A549 (cell line): ENCODE data around the gene CUX1. TPM values are rescaled to one million over a fixed set of nuclear protein-coding genes. Genes with fewer than 3 reads are reported as not detected.

Source experiments
- ATAC-seq, 2 experiments: fragments of 200-7000 bp in 1 of 2; fragments of >200 bp in 1 of 2; cut with Nextera tagmentation in 1 of 2; cut with Tn5 transposase in 1 of 2; 3 replicates each; pipeline versions ENCODE4 v1.8.0 to v1.9.1; 2018 to 2020; ENCODE audit warnings: mild to moderate bottlenecking in 1 of 2, moderate library complexity in 1 of 2
- CTCF ChIA-PET: fragments of 300-600 bp; sonication (Branson Sonifier 250); formaldehyde crosslinking; extraction: SDS; loops from one replicate; lab custom pipeline; 2021; ENCODE audit warnings: antibody characterized with exemption, inconsistent platforms; lab: Yijun Ruan, JAX
- POLR2A ChIA-PET: fragments of 350-600 bp; formaldehyde crosslinking; extraction: SDS; loops from one replicate; lab custom pipeline; 2021; ENCODE audit warnings: antibody characterized with exemption, inconsistent platforms; lab: Yijun Ruan, JAX
- DNase-seq, 2 experiments: peaks; one replicate each; pipeline versions ENCODE4 v3.0.0 to v3.0.0-alpha.2; 2011 to 2016; ENCODE audit warnings: low read depth in 1 of 2, low spot score in 1 of 2
- FAIRE-seq: peaks from 2 replicates; lab custom pipeline; 2011; peaks lifted over from hg19 to GRCh38; lab: Jason Lieb, UNC
- H3K27ac ChIP-seq, 2 experiments: fragments of >200 bp; sonication (Bioruptor Twin); formaldehyde crosslinking; 3 replicates each; pipeline ENCODE4 v1.5.1; 2016 to 2017
- H3K4me1 ChIP-seq: fragments of >200 bp; sonication (Bioruptor Twin); formaldehyde crosslinking; 3 replicates; pipeline ENCODE4 v1.6.1; 2016
- H3K4me2 ChIP-seq: fragments of >200 bp; sonication (Bioruptor Twin); formaldehyde crosslinking; 3 replicates; pipeline ENCODE4 v1.6.1; 2016
- H3K4me3 ChIP-seq: fragments of >200 bp; sonication (Bioruptor Twin); formaldehyde crosslinking; 3 replicates; pipeline ENCODE4 v1.5.1; 2016
- H3K9me3 ChIP-seq: fragments of >200 bp; sonication (Bioruptor Twin); formaldehyde crosslinking; 3 replicates; pipeline ENCODE4 v1.6.1; 2016
- BHLHE40 ChIP-seq: IDR thresholded peaks from 2 replicates; pipeline ENCODE4 v1.6.1; 2012; ENCODE audit warnings: low read depth, low read length, inconsistent platforms
- CBX8 ChIP-seq: fragments of 200-600 bp; sonication (generic); IDR thresholded peaks from 2 replicates; pipeline ENCODE4 v1.6.1; 2016
- CEBPB ChIP-seq, 2 experiments: fragments of >200 bp in 1 of 2; sonication (Bioruptor Twin) in 1 of 2; formaldehyde crosslinking in 1 of 2; IDR thresholded peaks; 2 replicates each; pipeline ENCODE4 v1.6.1; 2012 to 2016
- FOSB ChIP-seq: fragments of 250-450 bp; sonication (Bioruptor Pico); IDR thresholded peaks from 2 replicates; pipeline ENCODE4 v1.5.0; 2020; ENCODE audit warnings: mild to moderate bottlenecking, moderate library complexity
- HOXA7 ChIP-seq: fragments of 250-450 bp; sonication (Bioruptor Pico); IDR thresholded peaks from 2 replicates; pipeline ENCODE4 v1.5.0; 2020; ENCODE audit warnings: mild to moderate bottlenecking, moderate library complexity
- HOXB13 ChIP-seq: fragments of 250-450 bp; sonication (Bioruptor Pico); IDR thresholded peaks from 2 replicates; pipeline ENCODE4 v1.5.0; 2020; ENCODE audit warnings: low read depth, mild to moderate bottlenecking, moderate library complexity
- KDM1A ChIP-seq: fragments of 200-600 bp; sonication (generic); IDR thresholded peaks from 2 replicates; pipeline ENCODE4 v1.6.1; 2016; ENCODE audit warnings: low read depth, mild to moderate bottlenecking
- MAFK ChIP-seq: fragments of 450-650 bp; IDR thresholded peaks from 2 replicates; pipeline ENCODE4 v1.6.1; 2014; ENCODE audit not compliant: partially characterized antibody
- NPAS2 ChIP-seq: fragments of 250-450 bp; sonication (Bioruptor Pico); IDR thresholded peaks from 2 replicates; pipeline ENCODE4 v1.8.0; 2022; ENCODE audit warnings: mild to moderate bottlenecking, moderate library complexity, borderline replicate concordance
- RCOR1 ChIP-seq: fragments of 150-350 bp; IDR thresholded peaks from 2 replicates; pipeline ENCODE4 v1.6.1; 2014; ENCODE audit warnings: antibody characterized with exemption, low read length, low read depth
- SMC3 ChIP-seq: fragments of >200 bp; sonication (Bioruptor Twin); formaldehyde crosslinking; IDR thresholded peaks from 3 replicates; pipeline ENCODE4 v1.6.1; 2018; ENCODE audit warnings: inconsistent platforms
- WGBS: methylation state at CpG from one replicate; pipeline ENCODE4 v1.1.6; 2017; ENCODE audit errors: missing lambda C conversion rate; 5-methylcytosine and 5-hydroxymethylcytosine counted together
- polyA minus RNA-seq: library from RNA; depleted of rRNA, polyadenylated mRNA; stranded (reverse); fragments of >200 nt; gene quantifications from 2 replicates; pipeline ENCODE4 v1.2.3, GENCODE V29; 2011; rRNA and poly(A)+ RNA removed
- polyA plus RNA-seq, 4 experiments: library from polyadenylated mRNA; depleted of rRNA in 3 of 4; stranded (reverse); fragments of >200 nt; fragmentation: RNase III in 1 of 4; extraction: RNeasy Plus Mini Kit Qiagen cat#74134 plus additional on column Dnase treatment in 1 of 4; gene quantifications; 2 replicates in 3 of 4; 3 replicates in 1 of 4; pipeline ENCODE4 v1.2.3, GENCODE V29; 2011 to 2017
- TF ChIP-seq, protein P1 (sequence below): fragments of >200 bp; sonication (Bioruptor Twin); formaldehyde crosslinking; IDR thresholded peaks from 3 replicates; pipeline ENCODE4 v1.6.1; 2016
- TF ChIP-seq, protein P2 (sequence below): fragments of 200-600 bp; sonication (generic); IDR thresholded peaks from 2 replicates; pipeline ENCODE4 v1.6.1; 2016; ENCODE audit warnings: antibody characterized with exemption, mild to moderate bottlenecking, moderate library complexity
- TF ChIP-seq, protein P3 (sequence below): IDR thresholded peaks from 2 replicates; pipeline ENCODE4 v1.6.1; 2012; ENCODE audit warnings: low read depth, borderline replicate concordance

Gene CUX1, protein sequence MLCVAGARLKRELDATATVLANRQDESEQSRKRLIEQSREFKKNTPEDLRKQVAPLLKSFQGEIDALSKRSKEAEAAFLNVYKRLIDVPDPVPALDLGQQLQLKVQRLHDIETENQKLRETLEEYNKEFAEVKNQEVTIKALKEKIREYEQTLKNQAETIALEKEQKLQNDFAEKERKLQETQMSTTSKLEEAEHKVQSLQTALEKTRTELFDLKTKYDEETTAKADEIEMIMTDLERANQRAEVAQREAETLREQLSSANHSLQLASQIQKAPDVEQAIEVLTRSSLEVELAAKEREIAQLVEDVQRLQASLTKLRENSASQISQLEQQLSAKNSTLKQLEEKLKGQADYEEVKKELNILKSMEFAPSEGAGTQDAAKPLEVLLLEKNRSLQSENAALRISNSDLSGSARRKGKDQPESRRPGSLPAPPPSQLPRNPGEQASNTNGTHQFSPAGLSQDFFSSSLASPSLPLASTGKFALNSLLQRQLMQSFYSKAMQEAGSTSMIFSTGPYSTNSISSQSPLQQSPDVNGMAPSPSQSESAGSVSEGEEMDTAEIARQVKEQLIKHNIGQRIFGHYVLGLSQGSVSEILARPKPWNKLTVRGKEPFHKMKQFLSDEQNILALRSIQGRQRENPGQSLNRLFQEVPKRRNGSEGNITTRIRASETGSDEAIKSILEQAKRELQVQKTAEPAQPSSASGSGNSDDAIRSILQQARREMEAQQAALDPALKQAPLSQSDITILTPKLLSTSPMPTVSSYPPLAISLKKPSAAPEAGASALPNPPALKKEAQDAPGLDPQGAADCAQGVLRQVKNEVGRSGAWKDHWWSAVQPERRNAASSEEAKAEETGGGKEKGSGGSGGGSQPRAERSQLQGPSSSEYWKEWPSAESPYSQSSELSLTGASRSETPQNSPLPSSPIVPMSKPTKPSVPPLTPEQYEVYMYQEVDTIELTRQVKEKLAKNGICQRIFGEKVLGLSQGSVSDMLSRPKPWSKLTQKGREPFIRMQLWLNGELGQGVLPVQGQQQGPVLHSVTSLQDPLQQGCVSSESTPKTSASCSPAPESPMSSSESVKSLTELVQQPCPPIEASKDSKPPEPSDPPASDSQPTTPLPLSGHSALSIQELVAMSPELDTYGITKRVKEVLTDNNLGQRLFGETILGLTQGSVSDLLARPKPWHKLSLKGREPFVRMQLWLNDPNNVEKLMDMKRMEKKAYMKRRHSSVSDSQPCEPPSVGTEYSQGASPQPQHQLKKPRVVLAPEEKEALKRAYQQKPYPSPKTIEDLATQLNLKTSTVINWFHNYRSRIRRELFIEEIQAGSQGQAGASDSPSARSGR (N-terminal part only)
- polyA plus RNA-seq (2011; rRNA removed): 32.7 and 34.9 TPM in 2 replicates
- 37.6 and 46.3 TPM in 2 replicates for polyA plus RNA-seq (2012; cell fraction: cytosol; rRNA removed)
- polyA plus RNA-seq (2012; cell fraction: nucleus; rRNA removed): 33.9 and 40.4 TPM in 2 replicates
- 32.5 to 35.3 TPM (median 33.4 TPM) in 3 replicates for polyA plus RNA-seq (2017; fragmentation: RNase III; extraction: RNeasy Plus Mini Kit Qiagen cat#74134 plus additional on column Dnase treatment)
- polyA minus RNA-seq: 40.4 and 47.0 TPM in 2 replicates

DNA sequence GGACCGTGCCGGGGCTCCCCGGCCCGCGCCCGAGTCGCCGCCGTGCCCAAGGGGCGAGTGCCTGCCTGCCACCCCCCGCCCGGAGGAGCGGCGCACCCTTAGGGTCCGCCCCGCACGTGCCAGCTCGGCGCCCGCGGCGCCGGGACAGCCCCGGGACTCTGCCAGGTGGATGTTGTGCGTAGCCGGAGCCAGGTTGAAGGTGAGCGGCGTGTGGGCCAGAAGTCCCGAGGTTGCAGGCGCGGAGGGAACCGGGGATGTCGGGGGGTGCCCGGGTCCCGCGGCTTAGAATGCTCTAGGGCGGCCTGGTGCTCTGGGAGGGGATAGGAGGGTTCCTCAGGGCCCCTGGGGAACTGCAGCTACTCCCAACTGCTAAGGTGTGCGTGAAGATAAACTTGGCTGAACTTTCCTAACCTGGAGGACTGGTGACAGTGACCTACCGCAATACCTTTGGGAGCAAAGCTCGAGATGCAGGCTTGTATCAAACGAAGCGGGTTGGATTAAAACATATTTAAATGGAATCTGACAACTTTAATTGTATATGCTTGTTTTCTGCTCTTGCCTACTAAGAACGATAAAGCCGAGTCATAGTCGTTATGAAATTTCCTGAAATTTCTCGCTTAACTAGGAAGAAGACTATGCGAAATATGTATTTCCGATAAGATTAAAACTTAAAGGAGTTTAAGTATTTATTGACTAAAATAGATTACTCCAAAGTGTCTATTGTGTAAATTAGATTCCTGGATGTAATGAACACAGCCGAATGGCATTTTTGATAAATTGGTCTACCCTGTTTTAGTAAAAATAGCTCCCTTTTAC lies at the start of gene CUX1:
TSS of gene CUX1 (plus strand) at position 156 of the 816 bp plus-strand sequence. CDS start at position 170, 14 bp downstream.
- peak within 1 kb of the TSS; percentile 92 for H3K4me3 ChIP-seq
- H3K4me2 ChIP-seq: peak within 1 kb of the TSS; percentile 65
- FAIRE-seq (no peak), DNase-seq (peak; percentile 60 to 63), ATAC-seq (peak; percentile 14 to 62; a peak in 5 of 6 replicates)
- no peak for TF ChIP-seq NPAS2 (CRISPR knock-in tag)
- TF ChIP-seq MAFK: peak; percentile 37
- no peak for TF ChIP-seq RCOR1
- no peak for TF ChIP-seq KDM1A
- peak; percentile 59 for TF ChIP-seq BHLHE40
- TF ChIP-seq, protein P1, sequence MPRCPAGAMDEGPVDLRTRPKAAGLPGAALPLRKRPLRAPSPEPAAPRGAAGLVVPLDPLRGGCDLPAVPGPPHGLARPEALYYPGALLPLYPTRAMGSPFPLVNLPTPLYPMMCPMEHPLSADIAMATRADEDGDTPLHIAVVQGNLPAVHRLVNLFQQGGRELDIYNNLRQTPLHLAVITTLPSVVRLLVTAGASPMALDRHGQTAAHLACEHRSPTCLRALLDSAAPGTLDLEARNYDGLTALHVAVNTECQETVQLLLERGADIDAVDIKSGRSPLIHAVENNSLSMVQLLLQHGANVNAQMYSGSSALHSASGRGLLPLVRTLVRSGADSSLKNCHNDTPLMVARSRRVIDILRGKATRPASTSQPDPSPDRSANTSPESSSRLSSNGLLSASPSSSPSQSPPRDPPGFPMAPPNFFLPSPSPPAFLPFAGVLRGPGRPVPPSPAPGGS: 0 out of 3 replicates have a peak, but pooled peaks have one; percentile 21
- WGBS: 23% methylated on average over 23 of the region's 49 CpGs
- CTCF ChIA-PET: interaction anchor here (1.0 to 2.7 kb wide), 6 partner anchors 9 to 74 kb away, joined by 3 to 11 read pairs (median 4); no protein-coding TSS in a partner anchor
- H3K9me3 ChIP-seq: no peaks in the 10 kb centered on the region
- POLR2A ChIA-PET: interaction anchor here (1.7 kb wide), 1 partner anchor 39 kb away, joined by 4 read pairs; no protein-coding TSS in a partner anchor
- peaks cover 38% of the 10 kb centered on the region; the same call in 2 of the 3 replicates for H3K4me1 ChIP-seq
- peak within 1 kb of the TSS; percentile 99 to 100 for H3K27ac ChIP-seq

DNA sequence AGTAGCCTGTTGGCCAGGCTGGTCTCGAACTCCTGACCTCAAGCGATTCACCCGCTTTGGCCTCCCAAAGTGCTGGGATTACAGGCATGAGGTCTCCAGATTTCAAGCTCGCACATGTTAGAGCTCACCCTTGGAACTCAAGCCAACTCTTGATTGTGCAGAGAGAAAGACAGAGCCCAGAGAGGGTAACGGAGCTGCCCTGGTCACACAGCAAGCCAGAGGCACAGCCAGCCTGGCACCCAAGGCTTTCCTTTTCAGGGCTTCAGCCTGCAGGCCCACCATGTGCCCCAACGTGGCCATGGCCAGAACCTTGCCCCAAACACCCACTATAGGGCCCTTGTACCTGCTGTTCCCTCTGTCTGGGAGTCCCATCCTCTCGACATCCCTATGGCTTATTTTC lies 49.1 kb upstream of the CUX1 start:
- DNase-seq (no peak), FAIRE-seq (no peak), ATAC-seq (no peak)
- TF ChIP-seq CBX8: no peak
- TF ChIP-seq, protein P2, sequence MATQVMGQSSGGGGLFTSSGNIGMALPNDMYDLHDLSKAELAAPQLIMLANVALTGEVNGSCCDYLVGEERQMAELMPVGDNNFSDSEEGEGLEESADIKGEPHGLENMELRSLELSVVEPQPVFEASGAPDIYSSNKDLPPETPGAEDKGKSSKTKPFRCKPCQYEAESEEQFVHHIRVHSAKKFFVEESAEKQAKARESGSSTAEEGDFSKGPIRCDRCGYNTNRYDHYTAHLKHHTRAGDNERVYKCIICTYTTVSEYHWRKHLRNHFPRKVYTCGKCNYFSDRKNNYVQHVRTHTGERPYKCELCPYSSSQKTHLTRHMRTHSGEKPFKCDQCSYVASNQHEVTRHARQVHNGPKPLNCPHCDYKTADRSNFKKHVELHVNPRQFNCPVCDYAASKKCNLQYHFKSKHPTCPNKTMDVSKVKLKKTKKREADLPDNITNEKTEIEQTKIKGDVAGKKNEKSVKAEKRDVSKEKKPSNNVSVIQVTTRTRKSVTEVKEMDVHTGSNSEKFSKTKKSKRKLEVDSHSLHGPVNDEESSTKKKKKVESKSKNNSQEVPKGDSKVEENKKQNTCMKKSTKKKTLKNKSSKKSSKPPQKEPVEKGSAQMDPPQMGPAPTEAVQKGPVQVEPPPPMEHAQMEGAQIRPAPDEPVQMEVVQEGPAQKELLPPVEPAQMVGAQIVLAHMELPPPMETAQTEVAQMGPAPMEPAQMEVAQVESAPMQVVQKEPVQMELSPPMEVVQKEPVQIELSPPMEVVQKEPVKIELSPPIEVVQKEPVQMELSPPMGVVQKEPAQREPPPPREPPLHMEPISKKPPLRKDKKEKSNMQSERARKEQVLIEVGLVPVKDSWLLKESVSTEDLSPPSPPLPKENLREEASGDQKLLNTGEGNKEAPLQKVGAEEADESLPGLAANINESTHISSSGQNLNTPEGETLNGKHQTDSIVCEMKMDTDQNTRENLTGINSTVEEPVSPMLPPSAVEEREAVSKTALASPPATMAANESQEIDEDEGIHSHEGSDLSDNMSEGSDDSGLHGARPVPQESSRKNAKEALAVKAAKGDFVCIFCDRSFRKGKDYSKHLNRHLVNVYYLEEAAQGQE: no peak
- no peak for TF ChIP-seq SMC3
- no peak for TF ChIP-seq MAFK
- TF ChIP-seq, protein P3, sequence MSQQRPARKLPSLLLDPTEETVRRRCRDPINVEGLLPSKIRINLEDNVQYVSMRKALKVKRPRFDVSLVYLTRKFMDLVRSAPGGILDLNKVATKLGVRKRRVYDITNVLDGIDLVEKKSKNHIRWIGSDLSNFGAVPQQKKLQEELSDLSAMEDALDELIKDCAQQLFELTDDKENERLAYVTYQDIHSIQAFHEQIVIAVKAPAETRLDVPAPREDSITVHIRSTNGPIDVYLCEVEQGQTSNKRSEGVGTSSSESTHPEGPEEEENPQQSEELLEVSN: no peak
- TF ChIP-seq CEBPB (IDR thresholded peaks at IDR 0.05): no peak
- TF ChIP-seq FOSB (CRISPR knock-in tag): no peak
- TF ChIP-seq, protein P1: no peak
- no peak for TF ChIP-seq KDM1A
- TF ChIP-seq NPAS2 (CRISPR knock-in tag): no peak
- no peak for TF ChIP-seq HOXA7 (CRISPR knock-in tag)
- no peak for TF ChIP-seq HOXB13 (CRISPR knock-in tag)
- Histone ChIP-seq H3K9me3 (no peaks in the 10 kb centered on the region), H3K4me2 (no peak overlapping the region), H3K27ac (no peak overlapping the region), H3K4me3 (no peak overlapping the region), H3K4me1 (no peaks in the 10 kb centered on the region)
- CTCF ChIA-PET: interaction anchor here (0.6 to 2.0 kb wide), 5 partner anchors 9 to 230 kb away, joined by 3 to 8 read pairs (median 5); no protein-coding TSS in a partner anchor
- WGBS: 70% methylated on average over 7 of the region's 7 CpGs
- POLR2A ChIA-PET: no interaction called here
